Activated CD8-positive, alpha-beta T cell treated with anti-CD3 and anti-CD28 coated beads, Interleukin-2, amount 10 ng/mL, durations not matched to agents 7 days and 5 days (primary cell): ENCODE results near the gene TRAF2. TPM values are rescaled to one million over a fixed set of nuclear protein-coding genes. Genes with fewer than 3 reads are reported as not detected.
A peak's percentile ranks its signal among the peaks of the same experiment; 100 is the strongest.

Source experiments
- ATAC-seq: fragments of 150-1000 bp; cut with Tn5 transposase; one replicate; pipeline ENCODE4 v1.10.0; 2021; ENCODE audit warnings: moderate library complexity
- CTCF ChIA-PET: fragments of 350-600 bp; sonication (Branson Sonifier 250); formaldehyde crosslinking; loops from one replicate; lab custom pipeline; 2021; ENCODE audit warnings: antibody characterized with exemption; lab: Charles Lee
- POLR2A ChIA-PET: fragments of 350-600 bp; sonication (Branson Sonifier 250); formaldehyde crosslinking; loops from one replicate; lab custom pipeline; 2021; ENCODE audit warnings: antibody characterized with exemption; lab: Charles Lee
- DNase-seq: peaks from one replicate; pipeline ENCODE4 v3.0.0-alpha.2; 2020
- H3K27ac Mint-ChIP-seq: one replicate; pipeline ENCODE4 v1.8.0; 2021; ENCODE audit warnings: mild to moderate bottlenecking, mixed read lengths
- H3K27me3 Mint-ChIP-seq: one replicate; pipeline ENCODE4 v1.8.0; 2021; ENCODE audit warnings: low read depth, mixed read lengths
- H3K36me3 Mint-ChIP-seq: one replicate; pipeline ENCODE4 v1.8.0; 2021; ENCODE audit warnings: low read depth, mixed read lengths
- H3K4me1 Mint-ChIP-seq: one replicate; pipeline ENCODE4 v1.8.0; 2021; ENCODE audit warnings: low read depth, mixed read lengths
- H3K4me3 Mint-ChIP-seq: one replicate; pipeline ENCODE4 v1.8.0; 2021; ENCODE audit warnings: mild to moderate bottlenecking, mixed read lengths
- H3K9me3 Mint-ChIP-seq: one replicate; pipeline ENCODE4 v1.8.0; 2022; ENCODE audit warnings: mixed read lengths; ENCODE audit not compliant: insufficient read depth
- total RNA-seq, 2 experiments: library from RNA; stranded (reverse); gene quantifications; one replicate each; pipeline ENCODE4 v1.2.3, GENCODE V29; 2021

Gene TRAF2
- total RNA-seq, 2 experiments from 2014 or later = 48.5 to 57.2 TPM

GRCh38 chr9:136855461-136856078, 30.7 kb upstream of the TRAF2 start:
- no peak for DNase-seq
- H3K27me3 Mint-ChIP-seq = no peaks in the 10 kb centered on the region
- CTCF ChIA-PET = interaction anchor here (1.2 kb wide), 1 partner anchor 26 kb away, joined by 4 read pairs; no protein-coding TSS in a partner anchor
- no peaks in the 10 kb centered on the region for H3K9me3 Mint-ChIP-seq
- no peak overlapping the region for H3K4me3 Mint-ChIP-seq
- ATAC-seq = no peak
- POLR2A ChIA-PET = no interaction called here
- H3K4me1 Mint-ChIP-seq = no peaks in the 10 kb centered on the region
- H3K27ac Mint-ChIP-seq = no peak overlapping the region
- no peaks in the 10 kb centered on the region for H3K36me3 Mint-ChIP-seq

GRCh38 chr9:136856079-136856476, 30.2 kb upstream of the TRAF2 start:
- Mint-ChIP-seq H3K9me3 (no peaks in the 10 kb centered on the region), H3K4me1 (no peaks in the 10 kb centered on the region), H3K27ac (no peak overlapping the region), H3K4me3 (no peak overlapping the region), H3K36me3 (no peaks in the 10 kb centered on the region), H3K27me3 (no peaks in the 10 kb centered on the region)
- ChIA-PET CTCF (interaction anchor here (1.2 kb wide), 1 partner anchor 26 kb away, joined by 4 read pairs; no protein-coding TSS in a partner anchor), POLR2A (interaction anchor here (1.1 kb wide), 1 partner anchor 10 kb away, joined by 4 read pairs; the partner anchor contains the start of gene EDF1)
- no peak for ATAC-seq
- no peak for DNase-seq

GRCh38 chr9:136856541-136857141, 29.7 kb upstream of the TRAF2 start:
- Mint-ChIP-seq H3K27me3 (no peaks in the 10 kb centered on the region), H3K27ac (no peak overlapping the region), H3K4me1 (no peaks in the 10 kb centered on the region), H3K9me3 (no peaks in the 10 kb centered on the region), H3K4me3 (no peak overlapping the region), H3K36me3 (no peaks in the 10 kb centered on the region)
- ChIA-PET CTCF (interaction anchor here (1.2 kb wide), 1 partner anchor 25 kb away, joined by 4 read pairs; no protein-coding TSS in a partner anchor), POLR2A (interaction anchor here (1.1 kb wide), 1 partner anchor 9 kb away, joined by 4 read pairs; the partner anchor contains the start of gene EDF1)
- DNase-seq = no peak
- no peak for ATAC-seq

- no peaks in the 10 kb centered on the region for H3K4me1 Mint-ChIP-seq
- CTCF ChIA-PET = no interaction called here
- H3K36me3 Mint-ChIP-seq = peaks cover under 1% of the 10 kb centered on the region
- POLR2A ChIA-PET = interaction anchor here (1.1 kb wide), 1 partner anchor 9 kb away, joined by 4 read pairs; the partner anchor contains the start of gene EDF1
- no peaks in the 10 kb centered on the region for H3K9me3 Mint-ChIP-seq
- no peak overlapping the region for H3K27ac Mint-ChIP-seq
- H3K4me3 Mint-ChIP-seq = no peak overlapping the region
- no peaks in the 10 kb centered on the region for H3K27me3 Mint-ChIP-seq
- DNase-seq (no peak), ATAC-seq (no peak)
Observed at GRCh38 chr9:136857166-136857565, 29.1 kb upstream of the TRAF2 start.

- POLR2A ChIA-PET = no interaction called here
Observed at GRCh38 chr9:136857581-136858412, 28.5 kb upstream of the TRAF2 start.

GRCh38 chr9:136858452-136858843, 27.9 kb upstream of the TRAF2 start:
- CTCF ChIA-PET = no interaction called here
- peak; percentile 3 for ATAC-seq
- no peaks in the 10 kb centered on the region for H3K27me3 Mint-ChIP-seq

More at GRCh38 chr9:136857581-136858412, 28.5 kb upstream of the TRAF2 start:
- DNase-seq (no peak), ATAC-seq (peak; percentile 11)
- Mint-ChIP-seq H3K4me1 (no peaks in the 10 kb centered on the region), H3K27ac (no peak overlapping the region), H3K4me3 (no peak overlapping the region), H3K9me3 (no peaks in the 10 kb centered on the region), H3K27me3 (no peaks in the 10 kb centered on the region), H3K36me3 (peaks cover 3% of the 10 kb centered on the region)
- CTCF ChIA-PET = no interaction called here

GRCh38 chr9:136858844-136859757, 27.2 kb upstream of the TRAF2 start:
- Mint-ChIP-seq H3K27ac (no peak overlapping the region), H3K4me1 (peaks cover 4% of the 10 kb centered on the region), H3K27me3 (no peaks in the 10 kb centered on the region), H3K9me3 (no peaks in the 10 kb centered on the region), H3K4me3 (no peak overlapping the region), H3K36me3 (peaks cover 16% of the 10 kb centered on the region)
- CTCF ChIA-PET = interaction anchor here (1.9 kb wide), 1 partner anchor 176 kb away, joined by 4 read pairs; no protein-coding TSS in a partner anchor
- DNase-seq (no peak), ATAC-seq (no peak)
- POLR2A ChIA-PET = no interaction called here

More at GRCh38 chr9:136858452-136858843, 27.9 kb upstream of the TRAF2 start:
- no peak for DNase-seq
- Mint-ChIP-seq H3K27ac (no peak overlapping the region), H3K36me3 (peaks cover 10% of the 10 kb centered on the region), H3K4me1 (no peaks in the 10 kb centered on the region), H3K4me3 (no peak overlapping the region), H3K9me3 (no peaks in the 10 kb centered on the region)
- POLR2A ChIA-PET = no interaction called here

- no peak overlapping the region for H3K27ac Mint-ChIP-seq
- ChIA-PET POLR2A (no interaction called here), CTCF (interaction anchor here (1.3 to 1.9 kb wide), 3 partner anchors 19 to 175 kb away, joined by 3 to 4 read pairs (median 3); partner anchors contain the start of gene AJM1)
- H3K4me1 Mint-ChIP-seq = peaks cover 18% of the 10 kb centered on the region
- no peak overlapping the region for H3K4me3 Mint-ChIP-seq
- ATAC-seq (no peak), DNase-seq (no peak)
- no peaks in the 10 kb centered on the region for H3K9me3 Mint-ChIP-seq
- no peaks in the 10 kb centered on the region for H3K27me3 Mint-ChIP-seq
- H3K36me3 Mint-ChIP-seq = peaks cover 16% of the 10 kb centered on the region
Observed at GRCh38 chr9:136860529-136860928, 25.8 kb upstream of the TRAF2 start.

- ChIA-PET CTCF (interaction anchor here (1.1 to 1.9 kb wide), 4 partner anchors 18 to 174 kb away, joined by 3 to 4 read pairs (median 3); partner anchors contain the start of gene AJM1), POLR2A (no interaction called here)
- peaks cover 16% of the 10 kb centered on the region for H3K36me3 Mint-ChIP-seq
- no peak for DNase-seq
- H3K9me3 Mint-ChIP-seq = no peaks in the 10 kb centered on the region
- peaks cover 18% of the 10 kb centered on the region for H3K4me1 Mint-ChIP-seq
- no peak for ATAC-seq
- H3K27me3 Mint-ChIP-seq = no peaks in the 10 kb centered on the region
- no peak overlapping the region for H3K4me3 Mint-ChIP-seq
- no peak overlapping the region for H3K27ac Mint-ChIP-seq
Observed at GRCh38 chr9:136860933-136861873, 25.1 kb upstream of the TRAF2 start.

GRCh38 chr9:136861874-136862457, 24.4 kb upstream of the TRAF2 start:
- ChIA-PET CTCF (interaction anchor here (1.1 kb wide), 1 partner anchor 19 kb away, joined by 3 read pairs; no protein-coding TSS in a partner anchor), POLR2A (no interaction called here)
- Mint-ChIP-seq H3K9me3 (no peaks in the 10 kb centered on the region), H3K27ac (no peak overlapping the region), H3K36me3 (peaks cover 16% of the 10 kb centered on the region), H3K4me1 (peaks cover 18% of the 10 kb centered on the region), H3K4me3 (no peak overlapping the region), H3K27me3 (no peaks in the 10 kb centered on the region)
- DNase-seq (no peak), ATAC-seq (no peak)
